ENCODE results near the gene ALDH3B2.
A peak's percentile ranks its signal among the peaks of the same experiment; 100 is the strongest.

The ALDH3B2 gene

GRCh38 chr11:67675058-67675747, 780 bp upstream of the ALDH3B2 start:
- peak overlapping the region; percentile 92 for H3K27ac ChIP-seq
- TF ChIP-seq CTCF (conservative IDR thresholded peaks at IDR 0.05): no peak
- TF ChIP-seq ZFX (IDR thresholded peaks at IDR 0.05): no peak

- peak overlapping the region; percentile 92 for H3K27ac ChIP-seq
- TF ChIP-seq CTCF (conservative IDR thresholded peaks at IDR 0.05) (no peak), ZFX (IDR thresholded peaks at IDR 0.05) (no peak)
Measured at GRCh38 chr11:67673902-67674301, 521 bp downstream of the ALDH3B2 start.

- H3K27ac ChIP-seq: peak overlapping the region; percentile 92
- no peak for TF ChIP-seq ZFX (IDR thresholded peaks at IDR 0.05)
- TF ChIP-seq CTCF (conservative IDR thresholded peaks at IDR 0.05): no peak
Measured at GRCh38 chr11:67673358-67673757, 1.1 kb downstream of the ALDH3B2 start.

GRCh38 chr11:67671211-67671520, 3.3 kb downstream of the ALDH3B2 start:
- TF ChIP-seq ZFX (IDR thresholded peaks at IDR 0.05) (no peak), CTCF (conservative IDR thresholded peaks at IDR 0.05) (no peak)
- H3K27ac ChIP-seq: no peak overlapping the region

GRCh38 chr11:67670316-67671210, 3.9 kb downstream of the ALDH3B2 start:
- no peak overlapping the region for H3K27ac ChIP-seq
- no peak for TF ChIP-seq ZFX (IDR thresholded peaks at IDR 0.05)
- TF ChIP-seq CTCF (conservative IDR thresholded peaks at IDR 0.05): no peak

- no peak overlapping the region for H3K27ac ChIP-seq
- TF ChIP-seq ZFX (IDR thresholded peaks at IDR 0.05): no peak
- TF ChIP-seq CTCF (conservative IDR thresholded peaks at IDR 0.05): no peak
Measured at GRCh38 chr11:67668192-67668551, 6.3 kb downstream of the ALDH3B2 start.

- TF ChIP-seq ZFX (IDR thresholded peaks at IDR 0.05) (no peak), CTCF (conservative IDR thresholded peaks at IDR 0.05) (no peak)
- no peak overlapping the region for H3K27ac ChIP-seq
Measured at GRCh38 chr11:67667490-67668191, 6.8 kb downstream of the ALDH3B2 start.

Data from C4-2B (cell line).